Measurements from ENCODE around the gene ACAP3. TPM values are rescaled to one million over a fixed set of nuclear protein-coding genes. Genes with fewer than 3 reads are reported as not detected.

The ACAP3 gene
- total and polyA plus RNA-seq, 4 donors: 2.7 to 24.8 (median 15.0) TPM

DNA sequence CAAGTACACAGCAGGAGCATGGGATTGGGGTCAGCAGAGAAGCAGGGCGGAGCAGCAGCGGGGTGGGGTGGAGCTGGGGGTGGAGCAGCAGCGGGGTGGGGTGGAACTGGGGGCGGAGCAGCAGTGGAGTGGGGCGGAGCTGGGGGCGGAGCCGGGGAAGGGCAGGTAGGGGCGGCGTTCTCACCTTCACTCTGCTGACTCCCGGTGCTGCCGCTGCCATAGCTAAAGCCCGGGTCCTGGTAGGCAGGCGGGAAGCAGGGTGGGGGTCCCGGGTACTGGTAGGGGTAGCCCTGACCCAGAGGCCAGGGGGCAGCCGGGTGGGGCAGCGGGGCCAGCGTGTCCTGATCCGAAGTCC is 30.0 kb upstream of the ACAP3 start (continued):
- TF ChIP-seq RAD21 (IDR thresholded peaks at IDR 0.05) (no peak), JUND (IDR thresholded peaks at IDR 0.05) (no peak), FOXA2 (IDR thresholded peaks at IDR 0.05) (no peak)

DNA sequence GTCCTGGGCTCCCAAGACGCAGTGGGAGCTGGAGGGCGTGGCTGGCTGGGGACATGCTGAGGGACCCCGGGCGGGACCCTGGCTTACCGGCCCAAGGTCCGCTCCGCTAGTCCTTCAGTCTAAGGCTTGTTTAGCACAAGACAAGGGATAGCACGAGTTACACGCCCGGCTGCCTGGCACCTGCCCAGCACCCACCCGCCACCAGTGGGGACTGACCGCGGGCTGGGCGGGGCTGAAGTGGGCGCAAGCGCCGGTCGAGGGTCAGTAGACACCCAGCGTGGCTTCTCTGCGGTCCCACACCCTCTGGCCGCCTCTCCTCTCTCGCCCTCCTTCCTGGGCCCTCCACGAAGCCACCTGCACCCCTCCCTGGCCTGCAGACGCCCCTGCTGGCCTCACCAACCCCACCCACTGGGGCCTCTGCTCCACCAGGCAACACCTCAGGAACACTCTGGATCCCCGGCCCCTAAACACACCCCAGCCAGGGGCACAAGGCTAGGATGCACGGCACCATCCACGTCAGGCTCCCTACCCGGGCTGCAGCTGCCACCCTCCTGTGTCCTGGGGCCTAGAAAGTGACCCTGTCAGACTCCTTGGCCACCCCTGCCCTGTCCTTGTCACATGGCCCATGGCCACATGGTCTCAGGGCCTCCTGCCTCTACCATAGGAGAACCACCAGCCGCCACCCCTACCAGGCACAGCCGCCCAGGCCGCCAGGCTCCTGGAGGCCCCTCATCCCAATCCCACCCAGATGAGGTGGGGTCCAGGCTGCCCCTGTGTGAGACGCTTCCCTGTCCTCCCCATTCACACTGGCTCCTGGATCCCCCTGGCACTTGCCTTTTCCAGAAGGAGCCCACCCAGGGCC is 29.4 kb upstream of the ACAP3 start:
- no peak overlapping the region for H3K4me3 ChIP-seq (ENCODE audit: low read depth in 1 of 3, low read length in 3 of 3)
- 96% methylated on average over 32 of the region's 32 CpGs for WGBS
- H3K4me1 ChIP-seq (ENCODE audit: control insufficient read depth in 4 of 4, insufficient read depth in 4 of 4, low read length in 3 of 4): peaks cover 5 to 17% (median 11%) of the 10 kb centered on the region in 4 donors
- no peaks in the 10 kb centered on the region for H3K27me3 ChIP-seq (ENCODE audit: control insufficient read depth in 4 of 4, insufficient read depth in 4 of 4, low read length in 3 of 4)
- peaks cover 0 to 31% (median 15%) of the 10 kb centered on the region in 4 donors for H3K36me3 ChIP-seq (ENCODE audit: control insufficient read depth in 4 of 4, insufficient read depth in 3 of 4, low read depth in 1 of 4, low read length in 3 of 4)
- TF ChIP-seq RAD21 (IDR thresholded peaks at IDR 0.05) (no peak), EGR1 (IDR thresholded peaks at IDR 0.05; ENCODE audit: low read depth in 2 of 2) (no peak), HNF4G (IDR thresholded peaks at IDR 0.05) (no peak), YY1 (IDR thresholded peaks at IDR 0.05) (no peak), JUND (IDR thresholded peaks at IDR 0.05) (no peak), HNF4A (conservative IDR thresholded peaks at IDR 0.05) (no peak), FOXA1 (IDR thresholded peaks at IDR 0.05) (no peak), RXRA (IDR thresholded peaks at IDR 0.05) (no peak), TAF1 (conservative IDR thresholded peaks at IDR 0.05) (no peak), SP1 (IDR thresholded peaks at IDR 0.05) (no peak), GABPA (IDR thresholded peaks at IDR 0.05 in 1 of 2, conservative IDR thresholded peaks at IDR 0.05 in 1 of 2) (no peak), FOXA2 (IDR thresholded peaks at IDR 0.05) (no peak), NR2F2 (IDR thresholded peaks at IDR 0.05) (no peak)
- TF ChIP-seq, protein P1, sequence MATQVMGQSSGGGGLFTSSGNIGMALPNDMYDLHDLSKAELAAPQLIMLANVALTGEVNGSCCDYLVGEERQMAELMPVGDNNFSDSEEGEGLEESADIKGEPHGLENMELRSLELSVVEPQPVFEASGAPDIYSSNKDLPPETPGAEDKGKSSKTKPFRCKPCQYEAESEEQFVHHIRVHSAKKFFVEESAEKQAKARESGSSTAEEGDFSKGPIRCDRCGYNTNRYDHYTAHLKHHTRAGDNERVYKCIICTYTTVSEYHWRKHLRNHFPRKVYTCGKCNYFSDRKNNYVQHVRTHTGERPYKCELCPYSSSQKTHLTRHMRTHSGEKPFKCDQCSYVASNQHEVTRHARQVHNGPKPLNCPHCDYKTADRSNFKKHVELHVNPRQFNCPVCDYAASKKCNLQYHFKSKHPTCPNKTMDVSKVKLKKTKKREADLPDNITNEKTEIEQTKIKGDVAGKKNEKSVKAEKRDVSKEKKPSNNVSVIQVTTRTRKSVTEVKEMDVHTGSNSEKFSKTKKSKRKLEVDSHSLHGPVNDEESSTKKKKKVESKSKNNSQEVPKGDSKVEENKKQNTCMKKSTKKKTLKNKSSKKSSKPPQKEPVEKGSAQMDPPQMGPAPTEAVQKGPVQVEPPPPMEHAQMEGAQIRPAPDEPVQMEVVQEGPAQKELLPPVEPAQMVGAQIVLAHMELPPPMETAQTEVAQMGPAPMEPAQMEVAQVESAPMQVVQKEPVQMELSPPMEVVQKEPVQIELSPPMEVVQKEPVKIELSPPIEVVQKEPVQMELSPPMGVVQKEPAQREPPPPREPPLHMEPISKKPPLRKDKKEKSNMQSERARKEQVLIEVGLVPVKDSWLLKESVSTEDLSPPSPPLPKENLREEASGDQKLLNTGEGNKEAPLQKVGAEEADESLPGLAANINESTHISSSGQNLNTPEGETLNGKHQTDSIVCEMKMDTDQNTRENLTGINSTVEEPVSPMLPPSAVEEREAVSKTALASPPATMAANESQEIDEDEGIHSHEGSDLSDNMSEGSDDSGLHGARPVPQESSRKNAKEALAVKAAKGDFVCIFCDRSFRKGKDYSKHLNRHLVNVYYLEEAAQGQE (IDR thresholded peaks at IDR 0.05): no peak
- TF ChIP-seq, protein P2, sequence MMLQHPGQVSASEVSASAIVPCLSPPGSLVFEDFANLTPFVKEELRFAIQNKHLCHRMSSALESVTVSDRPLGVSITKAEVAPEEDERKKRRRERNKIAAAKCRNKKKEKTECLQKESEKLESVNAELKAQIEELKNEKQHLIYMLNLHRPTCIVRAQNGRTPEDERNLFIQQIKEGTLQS (IDR thresholded peaks at IDR 0.05): no peak
- TF ChIP-seq, protein P3, sequence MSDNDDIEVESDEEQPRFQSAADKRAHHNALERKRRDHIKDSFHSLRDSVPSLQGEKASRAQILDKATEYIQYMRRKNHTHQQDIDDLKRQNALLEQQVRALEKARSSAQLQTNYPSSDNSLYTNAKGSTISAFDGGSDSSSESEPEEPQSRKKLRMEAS (IDR thresholded peaks at IDR 0.05): no peak
- TF ChIP-seq, protein P4, sequence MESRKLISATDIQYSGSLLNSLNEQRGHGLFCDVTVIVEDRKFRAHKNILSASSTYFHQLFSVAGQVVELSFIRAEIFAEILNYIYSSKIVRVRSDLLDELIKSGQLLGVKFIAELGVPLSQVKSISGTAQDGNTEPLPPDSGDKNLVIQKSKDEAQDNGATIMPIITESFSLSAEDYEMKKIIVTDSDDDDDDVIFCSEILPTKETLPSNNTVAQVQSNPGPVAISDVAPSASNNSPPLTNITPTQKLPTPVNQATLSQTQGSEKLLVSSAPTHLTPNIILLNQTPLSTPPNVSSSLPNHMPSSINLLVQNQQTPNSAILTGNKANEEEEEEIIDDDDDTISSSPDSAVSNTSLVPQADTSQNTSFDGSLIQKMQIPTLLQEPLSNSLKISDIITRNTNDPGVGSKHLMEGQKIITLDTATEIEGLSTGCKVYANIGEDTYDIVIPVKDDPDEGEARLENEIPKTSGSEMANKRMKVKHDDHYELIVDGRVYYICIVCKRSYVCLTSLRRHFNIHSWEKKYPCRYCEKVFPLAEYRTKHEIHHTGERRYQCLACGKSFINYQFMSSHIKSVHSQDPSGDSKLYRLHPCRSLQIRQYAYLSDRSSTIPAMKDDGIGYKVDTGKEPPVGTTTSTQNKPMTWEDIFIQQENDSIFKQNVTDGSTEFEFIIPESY (IDR thresholded peaks at IDR 0.05): no peak
- TF ChIP-seq, protein P5, sequence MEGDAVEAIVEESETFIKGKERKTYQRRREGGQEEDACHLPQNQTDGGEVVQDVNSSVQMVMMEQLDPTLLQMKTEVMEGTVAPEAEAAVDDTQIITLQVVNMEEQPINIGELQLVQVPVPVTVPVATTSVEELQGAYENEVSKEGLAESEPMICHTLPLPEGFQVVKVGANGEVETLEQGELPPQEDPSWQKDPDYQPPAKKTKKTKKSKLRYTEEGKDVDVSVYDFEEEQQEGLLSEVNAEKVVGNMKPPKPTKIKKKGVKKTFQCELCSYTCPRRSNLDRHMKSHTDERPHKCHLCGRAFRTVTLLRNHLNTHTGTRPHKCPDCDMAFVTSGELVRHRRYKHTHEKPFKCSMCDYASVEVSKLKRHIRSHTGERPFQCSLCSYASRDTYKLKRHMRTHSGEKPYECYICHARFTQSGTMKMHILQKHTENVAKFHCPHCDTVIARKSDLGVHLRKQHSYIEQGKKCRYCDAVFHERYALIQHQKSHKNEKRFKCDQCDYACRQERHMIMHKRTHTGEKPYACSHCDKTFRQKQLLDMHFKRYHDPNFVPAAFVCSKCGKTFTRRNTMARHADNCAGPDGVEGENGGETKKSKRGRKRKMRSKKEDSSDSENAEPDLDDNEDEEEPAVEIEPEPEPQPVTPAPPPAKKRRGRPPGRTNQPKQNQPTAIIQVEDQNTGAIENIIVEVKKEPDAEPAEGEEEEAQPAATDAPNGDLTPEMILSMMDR (IDR thresholded peaks at IDR 0.05; ENCODE audit: low read depth, low read length, missing input control): no peak
- H3K9me3 ChIP-seq (ENCODE audit: control insufficient read depth in 4 of 4, low read length in 3 of 4): no peaks in the 10 kb centered on the region
- H3K27ac ChIP-seq (ENCODE audit: low read depth in 1 of 2, low read length in 2 of 2): no peak overlapping the region
- no peak for DNase-seq (ENCODE audit: low spot score)
- no peak overlapping the region for H3K9ac ChIP-seq (ENCODE audit: low read depth in 1 of 2, low read length in 2 of 2)

All from liver (tissue), 9 donors.